GM19035 (cell line): ENCODE data around the gene PGM3.

Experiments used
- ATAC-seq: cut with Tn5 transposase; IDR thresholded peaks from one replicate; pipeline ENCODE4 v1.9.1; 2021; ENCODE audit not compliant: unreplicated experiment

Gene PGM3

DNA sequence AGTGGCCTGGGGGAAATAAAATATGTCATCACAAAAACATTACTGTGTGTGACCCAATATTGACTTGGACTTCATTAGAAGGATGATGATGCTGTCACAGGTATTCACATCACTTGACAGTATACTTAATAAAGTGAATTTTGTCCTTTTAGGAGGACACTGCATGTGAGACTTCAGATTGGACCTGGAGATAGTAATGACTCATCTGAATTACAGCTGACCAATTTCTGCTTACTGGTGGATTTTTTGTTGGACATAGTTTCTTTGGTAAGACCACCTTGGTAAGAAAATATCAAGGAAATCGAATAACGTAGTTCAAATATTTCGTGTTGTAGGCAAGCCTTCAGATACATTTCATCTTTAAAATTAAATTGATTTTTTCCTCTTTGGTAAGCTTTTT lies 68.5 kb downstream of the PGM3 start:
- no peak for ATAC-seq

DNA sequence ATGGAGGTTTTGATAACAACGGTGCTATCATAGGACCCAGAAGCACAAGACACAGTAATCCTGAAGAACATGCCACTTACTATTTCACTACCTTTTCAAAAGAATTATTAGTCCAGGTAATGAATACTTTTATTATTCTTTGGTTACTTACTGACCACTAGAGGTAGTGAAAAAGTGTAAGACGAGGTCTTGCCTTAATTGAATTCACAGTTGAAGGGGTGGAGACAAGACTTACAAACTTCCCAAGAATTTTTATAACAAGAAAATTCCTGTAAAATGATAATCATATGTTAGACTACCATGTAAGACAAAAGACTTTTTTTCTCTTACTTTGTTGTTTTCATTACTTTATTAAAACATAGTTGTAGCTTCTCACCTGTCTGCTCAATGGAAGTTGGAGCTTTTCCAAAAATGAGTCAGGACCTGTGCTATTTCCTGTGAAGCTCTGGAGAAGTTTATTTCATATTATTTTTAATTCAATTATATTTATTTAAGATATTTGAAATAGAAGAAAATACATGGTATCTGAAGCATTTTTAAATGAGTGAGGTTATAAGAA lies 73.2 kb downstream of the PGM3 start:
- no peak for ATAC-seq

DNA sequence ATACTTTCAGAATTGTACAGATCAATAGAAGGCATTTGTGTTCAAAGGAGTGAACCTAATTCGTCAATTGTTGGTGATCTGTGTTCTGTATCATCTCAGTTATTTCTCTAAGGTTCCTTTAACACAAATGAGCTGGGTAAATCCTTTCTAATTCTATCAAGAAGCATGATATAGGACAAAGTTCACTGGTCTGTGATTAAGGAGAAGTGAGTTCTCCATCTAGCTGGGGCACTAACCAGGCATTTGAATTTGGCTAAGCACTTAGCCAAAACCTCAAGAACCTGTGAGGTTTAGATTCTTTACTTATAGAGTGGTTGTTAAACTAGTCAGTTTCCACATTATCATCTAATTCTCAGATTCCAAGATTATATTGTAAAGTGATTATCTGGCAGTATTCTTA lies 75.3 kb downstream of the PGM3 start:
- ATAC-seq: no peak
